Testis (tissue), 3 donors: ENCODE data around the gene CCDC13. TPM values are rescaled to one million over a fixed set of nuclear protein-coding genes. Genes with fewer than 3 reads are reported as not detected.

Source experiments
- DNase-seq: peaks from one replicate; pipeline ENCODE4 v3.0.0-alpha.2; 2019
- H3K27ac ChIP-seq, 2 donors: fragments of 200-600 bp; sonication (generic); one replicate each; pipeline ENCODE4 v1.5.1; 2019
- H3K27me3 ChIP-seq: fragments of 200-600 bp; sonication (generic); one replicate; pipeline ENCODE4 v1.5.1; 2019
- H3K36me3 ChIP-seq: fragments of 200-600 bp; sonication (generic); one replicate; pipeline ENCODE4 v1.5.1; 2017; ENCODE audit warnings: low read depth; ENCODE audit errors: missing control alignments
- H3K4me1 ChIP-seq: fragments of 200-600 bp; sonication (generic); one replicate; pipeline ENCODE4 v1.5.1; 2019
- H3K4me3 ChIP-seq, 2 donors: fragments of 200-600 bp; sonication (generic); one replicate each; pipeline ENCODE4 v1.5.1; 2017 to 2019
- H3K9me3 ChIP-seq: fragments of 200-600 bp; sonication (generic); one replicate; pipeline ENCODE4 v1.5.1; 2017
- CTCF ChIP-seq, 3 experiments: fragments of 450-650 bp in 2 of 3; fragments of 200-600 bp in 1 of 3; sonication (generic) in 1 of 3; IDR thresholded peaks; one replicate each; pipeline ENCODE4 v1.5.1; 2016 to 2019; ENCODE audit warnings: antibody characterized with exemption in 3 of 3, mild to moderate bottlenecking in 2 of 3, moderate library complexity in 1 of 3
- POLR2A ChIP-seq: fragments of 450-650 bp; IDR thresholded peaks from one replicate; pipeline ENCODE4 v1.6.1; 2017; ENCODE audit warnings: antibody characterized with exemption, mild to moderate bottlenecking, moderate library complexity
- WGBS, 2 donors: methylation state at CpG; one replicate each; pipeline ENCODE4 v1.1.5; 2018; 5-methylcytosine and 5-hydroxymethylcytosine counted together
- intact Hi-C: fragments of 100-400 bp; cut with DNase I; formaldehyde crosslinking; loops from one replicate; pipeline ENCODE4 v1.15.1; 2023; ENCODE audit warnings: low total_unique reads
- polyA plus RNA-seq: library from polyadenylated mRNA; stranded (reverse); fragments of 350-450 nt; fragmentation: Illumina TruSeq; extraction: RNeasy Lipid Tissue Mini Kit (QIAGEN cat#74804); gene quantifications from one replicate; pipeline ENCODE4 v1.2.3, GENCODE V29; 2014; ENCODE audit warnings: low read depth, low replicate concordance; ENCODE audit not compliant: insufficient read depth
- total RNA-seq, 2 donors: library from RNA; depleted of rRNA; stranded (reverse); fragments of >200 nt; gene quantifications; one replicate each; pipeline ENCODE4 v1.2.3, GENCODE V29; 2016

Gene CCDC13
- total and polyA plus RNA-seq, 3 donors from 2014 or later: 6.5 to 23.0 (median 12.5) TPM

- Histone ChIP-seq H3K4me1 (peaks cover 6% of the 10 kb centered on the region), H3K9me3 (no peaks in the 10 kb centered on the region), H3K4me3 (no peak overlapping the region), H3K27ac (peak overlapping the region in 1 of 2 donors; percentile 53), H3K36me3 (no peaks in the 10 kb centered on the region), H3K27me3 (no peaks in the 10 kb centered on the region)
- WGBS, 2 donors: 17 to 45% methylated on average over 2 of the region's 2 CpGs
- TF ChIP-seq CTCF (IDR thresholded peaks at IDR 0.05): no peak
- DNase-seq: peak; percentile 39
- intact Hi-C loops: loop anchor here (10.0 kb wide), 1 partner anchor 106 kb away; no protein-coding TSS in a partner anchor
These were observed 5.6 kb upstream of the CCDC13 start for GRCh38 chr3:42778644-42779043.

- no peaks in the 10 kb centered on the region for H3K27me3 ChIP-seq
- intact Hi-C loops: loop anchor here (10.0 kb wide), 1 partner anchor 111 kb away; no protein-coding TSS in a partner anchor
- peaks cover 6% of the 10 kb centered on the region for H3K4me1 ChIP-seq
- no peaks in the 10 kb centered on the region for H3K36me3 ChIP-seq
- peak overlapping the region; percentile 59 to 67 for H3K4me3 ChIP-seq
- WGBS, 2 donors: 3 to 7% methylated on average over 6 of the region's 6 CpGs
- no peak for DNase-seq
- TF ChIP-seq CTCF (IDR thresholded peaks at IDR 0.05) (no peak), POLR2A (no peak)
- no peak overlapping the region for H3K27ac ChIP-seq
- no peaks in the 10 kb centered on the region for H3K9me3 ChIP-seq
These were observed 327 bp upstream of the CCDC13 start for GRCh38 chr3:42773409-42773751.

GRCh38 chr3:42771271-42771670, 1.8 kb downstream of the CCDC13 start:
- WGBS, 2 donors: 63 to 67% methylated on average over 1 of the region's 1 CpG
- no peaks in the 10 kb centered on the region for H3K27me3 ChIP-seq
- no peaks in the 10 kb centered on the region for H3K36me3 ChIP-seq
- H3K27ac ChIP-seq: no peak overlapping the region
- H3K4me1 ChIP-seq: peaks cover 6% of the 10 kb centered on the region
- TF ChIP-seq POLR2A: no peak
- TF ChIP-seq CTCF (IDR thresholded peaks at IDR 0.05): no peak
- no peaks in the 10 kb centered on the region for H3K9me3 ChIP-seq
- H3K4me3 ChIP-seq: no peak overlapping the region
- no peak for DNase-seq
- intact Hi-C loops: loop anchor here (10.0 kb wide), 1 partner anchor 114 kb away; no protein-coding TSS in a partner anchor

GRCh38 chr3:42769477-42770131, 3.4 kb downstream of the CCDC13 start:
- no peaks in the 10 kb centered on the region for H3K36me3 ChIP-seq
- intact Hi-C loops: loop anchor here (10.0 kb wide), 1 partner anchor 115 kb away; no protein-coding TSS in a partner anchor
- TF ChIP-seq CTCF (IDR thresholded peaks at IDR 0.05) (no peak), POLR2A (no peak)
- peaks cover 6% of the 10 kb centered on the region for H3K4me1 ChIP-seq
- no peaks in the 10 kb centered on the region for H3K27me3 ChIP-seq
- WGBS, 2 donors: 65 to 68% methylated on average over 5 to 24 of the region's 28 CpGs
- H3K4me3 ChIP-seq: peak overlapping the region; percentile 15 to 32
- no peak for DNase-seq
- no peaks in the 10 kb centered on the region for H3K9me3 ChIP-seq
- no peak overlapping the region for H3K27ac ChIP-seq
